Ishikawa (cell line): ENCODE measurements around the gene GLIS1.

Source experiments
- RAD21 ChIP-seq: IDR thresholded peaks from 2 replicates; pipeline ENCODE4 v1.6.1; 2012; ENCODE audit warnings: low read depth
- TEAD4 ChIP-seq: IDR thresholded peaks from 2 replicates; pipeline ENCODE4 v1.6.1; 2012

GRCh38 chr1:53467391-53467790, 271.6 kb downstream of the GLIS1 start:
- TF ChIP-seq RAD21 (no peak), TEAD4 (no peak)
